Daoy (cell line): ENCODE results near the gene NCOA1. TPM values are rescaled to one million over a fixed set of nuclear protein-coding genes. Genes with fewer than 3 reads are reported as not detected.

ENCODE experiments used
- total RNA-seq: library from RNA; depleted of rRNA; stranded (reverse); fragments of >200 nt; shearing (Covaris generic); gene quantifications from 2 replicates; pipeline ENCODE4 v1.2.3, GENCODE V29; 2014; rRNA removed

The NCOA1 gene
- total RNA-seq, 1 experiment from 2014 or later = 5.5 TPM

Other genes with a start within 250 kb of the NCOA1 start
- gene ITSN2, start 130.7 kb upstream of the NCOA1 start, total RNA-seq = 20.1 and 22.6 TPM in 2 replicates